Measurements from ENCODE around the gene SLC35F4.
"Not testable (repeated sequence)": the region's sequence is repeated elsewhere in the genome, so short reads cannot be mapped to it uniquely, and the experiment has no call there.

Gene SLC35F4

GRCh38 chr14:57771801-57772200 lies 94.1 kb downstream of the SLC35F4 start:
- DNase-seq, result no peak

- no peak for DNase-seq
Observed at GRCh38 chr14:57769863-57770523, 95.9 kb downstream of the SLC35F4 start.

GRCh38 chr14:57761800-57762199 lies 104.1 kb downstream of the SLC35F4 start:
- no peak for DNase-seq

DNA sequence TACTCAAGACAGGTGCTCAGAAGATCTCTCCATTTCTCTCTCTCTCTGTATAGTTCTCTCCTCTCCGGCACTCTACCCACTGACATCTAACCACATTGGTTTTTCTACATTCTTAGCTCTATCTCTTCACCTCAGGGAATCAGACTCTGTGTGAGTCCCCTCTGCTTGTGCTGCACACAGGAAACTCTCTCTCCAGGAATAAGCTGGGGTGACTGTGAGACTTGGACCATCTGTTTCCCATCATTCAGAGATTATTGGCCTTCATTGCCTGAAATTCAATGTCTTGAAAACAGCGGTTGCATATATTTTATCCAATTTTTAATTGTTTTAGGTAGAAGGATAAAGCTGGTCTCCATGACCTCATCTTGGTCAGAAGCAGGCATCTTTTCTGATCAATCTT lies 105.0 kb downstream of the SLC35F4 start:
- DNase-seq, result no peak

- no peak for DNase-seq
Observed at GRCh38 chr14:57755018-57755521, 110.8 kb downstream of the SLC35F4 start.

DNA sequence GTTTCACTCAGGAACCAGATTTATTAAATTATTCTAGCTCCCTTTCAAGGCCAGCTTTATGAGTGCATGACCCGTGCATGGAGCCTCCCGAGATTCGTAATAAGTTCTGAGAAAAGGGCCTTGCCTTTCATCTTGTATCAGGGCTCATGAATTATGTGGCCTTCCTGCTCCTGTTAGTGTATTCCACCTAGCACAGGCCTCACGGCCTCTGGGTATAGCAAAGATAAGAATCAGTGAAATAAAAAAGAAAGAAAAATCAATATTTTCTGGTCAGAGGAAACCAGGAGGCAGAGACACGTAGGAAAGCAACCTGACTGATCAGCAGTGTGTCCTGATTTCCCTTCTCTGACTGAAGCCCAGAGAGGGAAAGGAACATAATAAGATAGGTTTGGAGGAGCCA lies 111.4 kb downstream of the SLC35F4 start:
- DNase-seq, result no peak

GRCh38 chr14:57753821-57754220 lies 112.1 kb downstream of the SLC35F4 start:
- no peak for DNase-seq

DNA sequence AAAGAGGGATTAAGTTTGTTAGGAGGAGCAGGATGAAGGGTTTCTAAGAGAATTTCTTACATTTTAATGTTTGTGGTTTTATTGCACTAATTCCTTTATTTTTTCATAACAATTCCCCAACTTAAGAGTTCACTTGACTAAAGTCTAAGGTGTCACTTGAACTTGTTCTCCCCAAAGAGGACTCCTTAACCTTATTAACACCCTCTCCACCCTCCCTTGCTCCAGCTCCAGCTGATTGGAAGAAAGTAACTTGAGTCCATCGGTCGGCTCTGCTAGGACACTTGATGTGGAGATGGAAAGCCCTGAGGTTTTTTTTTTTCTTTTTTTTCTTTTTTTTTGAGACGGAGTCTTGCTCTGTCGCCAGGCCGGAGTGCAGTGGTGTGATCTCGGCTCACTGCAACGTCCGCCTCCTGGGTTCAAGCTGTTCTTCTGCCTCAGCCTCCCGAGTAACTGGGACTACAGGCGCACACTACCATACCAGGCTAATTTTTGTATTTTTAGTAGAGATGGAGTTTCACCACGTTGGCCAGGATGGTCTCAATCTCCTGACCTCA lies 113.7 kb downstream of the SLC35F4 start:
- not testable (repeated sequence) for DNase-seq

DNA sequence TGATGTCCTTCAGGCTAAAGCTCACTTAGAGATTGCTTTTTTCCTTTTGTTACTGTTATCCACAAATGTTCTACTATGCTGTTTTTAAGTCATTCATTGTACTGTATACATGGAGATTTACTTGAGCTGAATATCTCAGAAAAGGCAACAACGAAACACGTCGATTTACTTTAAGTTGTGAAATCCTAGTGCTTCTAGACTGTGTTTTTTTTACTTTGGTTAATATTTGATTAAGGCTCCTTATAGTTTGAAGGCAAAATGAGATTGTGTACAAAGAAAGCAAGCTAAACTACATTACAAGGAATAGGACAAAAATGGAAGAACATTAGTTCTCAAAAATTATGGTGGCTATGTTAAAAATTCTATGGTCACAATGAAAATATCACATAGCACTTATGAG lies 114.5 kb downstream of the SLC35F4 start:
- no peak for DNase-seq

DNA sequence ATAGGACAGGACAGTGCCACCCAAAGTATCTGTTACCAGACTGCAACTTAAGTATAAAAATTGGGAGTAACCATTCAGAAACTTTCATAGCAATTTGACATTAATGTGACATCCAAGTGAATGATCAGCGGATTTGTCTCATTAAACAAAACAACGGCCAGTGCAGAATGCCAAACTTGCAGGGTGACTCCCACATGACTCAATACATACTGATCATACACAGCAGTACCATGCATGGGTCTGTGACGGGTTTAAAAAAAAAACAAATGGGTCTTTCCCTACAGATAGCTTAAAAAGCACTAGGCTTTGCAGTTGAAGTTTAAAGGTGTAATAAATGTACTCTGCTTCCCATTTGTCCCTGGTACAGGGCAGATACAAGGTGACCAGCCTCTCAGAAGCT lies 116.6 kb downstream of the SLC35F4 start:
- DNase-seq, result no peak

GRCh38 chr14:57748279-57748678 lies 117.6 kb downstream of the SLC35F4 start:
- DNase-seq, result no peak

- DNase-seq, result no peak
Observed at GRCh38 chr14:57747036-57747435, 118.9 kb downstream of the SLC35F4 start.

GRCh38 chr14:57746563-57746962 lies 119.3 kb downstream of the SLC35F4 start:
- no peak for DNase-seq

GRCh38 chr14:57739516-57739915 lies 126.4 kb downstream of the SLC35F4 start:
- no peak for DNase-seq

GRCh38 chr14:57737598-57737997 lies 128.3 kb downstream of the SLC35F4 start:
- DNase-seq, result no peak

DNA sequence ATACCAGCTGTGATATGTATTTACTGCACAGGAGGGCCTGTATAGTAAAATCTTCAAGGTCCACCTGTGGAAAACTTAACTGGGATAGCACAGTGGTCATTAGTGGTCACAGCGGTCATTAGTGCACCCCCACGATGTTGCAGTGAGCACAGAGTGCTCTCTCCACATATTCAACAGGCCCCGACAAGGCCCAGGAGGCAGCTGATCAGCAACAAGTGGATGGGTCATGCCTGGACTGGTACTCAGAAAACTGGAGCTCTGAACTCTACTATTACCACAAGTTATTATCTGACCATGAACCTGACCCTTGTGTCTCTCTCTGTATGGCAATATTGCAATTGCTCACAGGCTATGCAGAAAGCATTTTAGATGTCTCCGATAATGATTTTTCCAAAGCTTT lies 129.5 kb downstream of the SLC35F4 start:
- DNase-seq, result no peak

DNA sequence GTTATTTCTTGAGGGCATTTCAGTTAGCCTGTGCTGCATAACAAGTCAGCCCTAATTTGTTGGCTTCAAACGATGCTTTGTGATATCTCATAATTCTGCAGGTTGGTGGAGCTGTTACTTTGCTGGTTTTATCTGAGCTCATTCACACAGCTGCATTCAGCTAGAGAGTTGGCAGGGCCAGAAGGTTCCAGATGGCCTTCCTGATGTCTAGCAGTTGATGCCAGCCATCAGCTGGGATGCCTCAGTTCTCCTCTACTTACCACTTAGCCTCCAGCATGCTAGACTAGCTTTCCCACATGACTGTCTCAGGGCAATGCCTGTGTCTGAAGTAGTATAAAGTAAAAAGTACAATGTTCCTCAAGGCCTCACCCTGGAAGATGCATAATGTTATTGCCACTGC lies 130.6 kb downstream of the SLC35F4 start:
- DNase-seq, result no peak

- no peak for DNase-seq
Observed at GRCh38 chr14:57732463-57733285, 133.2 kb downstream of the SLC35F4 start.

DNA sequence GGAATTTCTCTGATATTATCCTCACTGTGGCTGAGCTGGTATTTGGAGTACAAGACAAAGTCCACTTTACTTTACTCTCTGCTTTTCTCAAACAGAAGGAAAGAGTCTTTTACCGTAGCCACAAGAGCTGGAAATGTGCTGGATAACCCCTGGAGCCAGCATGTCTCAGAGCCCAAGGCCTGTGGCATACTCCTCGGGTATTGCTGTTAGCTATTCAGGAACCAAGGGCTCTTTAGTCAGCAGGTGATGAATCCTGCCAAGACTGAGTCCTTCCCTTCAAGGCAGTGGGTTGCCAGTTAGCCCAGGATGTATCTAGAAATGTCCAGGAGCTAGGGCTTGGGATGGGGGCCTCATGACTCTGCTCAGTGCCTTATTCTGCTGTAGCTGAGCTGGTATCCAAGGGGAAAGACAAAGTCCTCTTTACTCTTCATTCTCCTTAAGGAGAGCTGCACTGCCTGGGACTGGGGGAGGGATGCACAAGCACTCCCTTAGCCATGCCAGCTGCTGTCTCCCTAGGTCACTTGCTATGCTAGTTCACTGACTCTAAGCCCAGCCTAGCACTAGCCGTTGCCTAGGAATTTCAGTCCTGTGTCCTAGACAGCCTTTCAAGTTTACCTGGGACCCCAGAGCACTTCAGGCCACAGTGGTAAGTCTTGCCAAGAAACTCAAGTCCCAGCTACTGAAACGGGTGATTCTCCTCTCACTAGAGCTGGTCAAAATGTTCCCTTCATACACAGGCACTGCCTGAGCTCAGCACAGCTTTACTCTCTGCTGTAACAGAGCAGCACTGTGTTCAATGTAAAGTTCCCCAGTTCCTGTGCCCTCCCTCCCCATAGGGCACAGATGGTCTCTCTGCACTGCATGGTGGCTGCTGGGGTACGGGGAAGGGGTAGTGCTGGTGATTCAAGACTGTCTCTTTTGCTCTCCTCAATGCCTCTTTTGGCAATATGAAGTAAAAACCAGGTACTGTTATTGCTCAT lies 136.4 kb downstream of the SLC35F4 start:
- DNase-seq, result no peak

DNA sequence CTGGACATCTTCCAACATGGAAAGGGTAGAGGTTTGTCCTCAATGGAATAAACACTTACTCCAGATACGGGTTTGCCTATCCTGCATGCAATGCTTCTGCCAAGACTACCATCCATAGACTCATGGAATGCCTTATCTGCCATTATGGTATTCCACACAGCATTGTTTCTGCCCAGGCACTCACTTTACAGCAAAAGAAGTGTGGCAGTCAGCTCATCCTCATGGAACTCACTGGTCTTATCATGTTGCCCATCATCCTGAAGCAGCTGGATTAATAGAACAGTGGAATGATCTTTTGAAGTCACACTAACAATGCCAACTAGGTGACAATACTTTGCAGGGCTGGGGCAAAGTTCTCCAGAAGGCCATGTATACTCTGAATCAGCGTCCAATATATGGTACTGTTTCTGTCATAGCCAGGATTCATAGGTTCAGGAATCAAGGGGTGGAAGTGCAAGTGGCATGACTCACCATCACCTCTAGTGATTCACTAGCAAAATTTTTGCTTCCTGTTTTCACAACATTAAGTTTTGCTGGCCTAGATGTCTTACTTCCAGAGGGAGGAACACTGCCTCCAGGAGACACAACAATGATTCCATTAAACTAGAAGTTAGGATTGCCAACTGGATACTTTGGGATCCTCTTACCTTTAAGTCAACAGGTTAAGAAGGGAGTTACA lies 140.4 kb downstream of the SLC35F4 start:
- no peak for DNase-seq

DNA sequence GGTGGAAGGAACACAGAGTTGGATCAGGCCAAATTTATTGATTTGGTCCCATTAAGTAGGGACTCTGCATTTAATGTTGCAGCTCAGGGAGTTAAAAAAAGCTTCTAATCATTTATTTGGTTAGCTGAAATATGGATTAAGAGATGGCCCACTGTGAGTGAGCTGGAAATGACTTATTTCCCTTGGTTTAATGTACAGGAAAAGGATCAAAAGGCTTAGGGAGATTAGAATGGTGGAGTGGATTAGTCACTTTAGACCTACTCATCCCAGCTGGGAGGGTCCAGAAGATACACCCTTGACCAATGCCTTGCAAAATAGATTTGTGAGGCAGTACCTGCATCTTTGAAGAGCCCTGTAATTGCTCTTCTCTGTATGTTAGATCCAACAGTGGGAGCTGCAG lies 143.8 kb downstream of the SLC35F4 start:
- not testable (repeated sequence) for DNase-seq

DNA sequence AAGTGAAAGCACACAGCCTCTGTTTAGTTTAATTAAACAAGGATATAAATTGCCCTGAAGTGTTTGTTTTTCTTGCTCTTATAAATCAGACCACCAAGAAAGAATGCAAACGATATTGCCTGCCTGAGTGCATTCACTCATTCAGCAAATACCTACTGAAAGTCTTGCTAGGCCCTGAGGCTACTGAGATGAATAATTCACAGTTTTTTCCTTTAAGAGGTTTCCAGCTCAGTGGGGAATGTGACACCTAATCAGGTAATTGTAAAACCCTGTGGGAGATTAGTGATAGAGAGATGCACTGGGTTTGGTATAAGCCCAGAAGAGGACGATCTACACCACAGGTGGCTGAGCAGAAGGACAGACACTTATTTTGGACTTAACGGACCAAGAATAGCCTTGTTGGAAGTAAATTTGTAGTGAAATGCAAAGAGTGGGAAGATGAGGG lies 151.4 kb downstream of the SLC35F4 start:
- no peak for DNase-seq
